ENCODE results near the gene RFC1.

DNA sequence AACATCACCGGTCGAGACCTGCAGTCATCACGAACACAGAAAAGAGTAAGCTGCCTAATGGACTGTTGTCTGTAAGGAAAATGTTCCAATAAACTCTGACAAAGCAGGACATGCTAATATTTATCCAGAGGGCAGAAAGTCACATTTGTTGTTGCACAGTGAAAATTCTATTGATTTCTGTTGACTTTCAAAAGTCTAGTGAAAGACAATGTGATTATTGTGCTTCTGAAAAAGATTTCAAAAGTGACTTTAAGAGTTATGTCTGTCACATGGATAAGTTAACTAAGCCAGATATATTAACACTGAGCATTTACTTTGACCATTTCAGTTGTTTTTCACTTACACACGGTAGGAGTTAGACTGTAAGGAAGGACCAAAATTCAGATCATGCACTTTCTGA, 9.3 kb upstream of the RFC1 start:
- TF ChIP-seq, protein P1, sequence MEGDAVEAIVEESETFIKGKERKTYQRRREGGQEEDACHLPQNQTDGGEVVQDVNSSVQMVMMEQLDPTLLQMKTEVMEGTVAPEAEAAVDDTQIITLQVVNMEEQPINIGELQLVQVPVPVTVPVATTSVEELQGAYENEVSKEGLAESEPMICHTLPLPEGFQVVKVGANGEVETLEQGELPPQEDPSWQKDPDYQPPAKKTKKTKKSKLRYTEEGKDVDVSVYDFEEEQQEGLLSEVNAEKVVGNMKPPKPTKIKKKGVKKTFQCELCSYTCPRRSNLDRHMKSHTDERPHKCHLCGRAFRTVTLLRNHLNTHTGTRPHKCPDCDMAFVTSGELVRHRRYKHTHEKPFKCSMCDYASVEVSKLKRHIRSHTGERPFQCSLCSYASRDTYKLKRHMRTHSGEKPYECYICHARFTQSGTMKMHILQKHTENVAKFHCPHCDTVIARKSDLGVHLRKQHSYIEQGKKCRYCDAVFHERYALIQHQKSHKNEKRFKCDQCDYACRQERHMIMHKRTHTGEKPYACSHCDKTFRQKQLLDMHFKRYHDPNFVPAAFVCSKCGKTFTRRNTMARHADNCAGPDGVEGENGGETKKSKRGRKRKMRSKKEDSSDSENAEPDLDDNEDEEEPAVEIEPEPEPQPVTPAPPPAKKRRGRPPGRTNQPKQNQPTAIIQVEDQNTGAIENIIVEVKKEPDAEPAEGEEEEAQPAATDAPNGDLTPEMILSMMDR (IDR thresholded peaks at IDR 0.05): no peak
- TF ChIP-seq POLR2A (IDR thresholded peaks at IDR 0.05): no peak

Measured in prostate gland (tissue), 2 donors.